Kidney (tissue), 14 donors: ENCODE results near the gene ACAA2. TPM values are rescaled to one million over a fixed set of nuclear protein-coding genes. Genes with fewer than 3 reads are reported as not detected.

Experiments
- DNase-seq, 5 donors: peaks; one replicate each; pipeline ENCODE4 v3.0.0-alpha.2; 2013 to 2020
- FAIRE-seq: peaks from 2 replicates; lab custom pipeline; 2012; peaks lifted over from hg19 to GRCh38; lab: Jason Lieb, UNC
- H3K27ac ChIP-seq, 2 donors: one replicate each; pipeline ENCODE4 v1.7.0; 2013; ENCODE audit warnings: low read depth in 2 of 2, low read length in 2 of 2, inconsistent platforms in 1 of 2
- H3K27me3 ChIP-seq: one replicate; pipeline ENCODE4 v1.7.1; 2013; ENCODE audit warnings: low read length, inconsistent platforms; ENCODE audit not compliant: control insufficient read depth, insufficient read depth
- H3K36me3 ChIP-seq, 3 donors: one replicate each; pipeline versions ENCODE4 v1.7.0 to v1.7.1; 2013; ENCODE audit warnings: low read length in 3 of 3, control low read depth in 1 of 3, inconsistent platforms in 1 of 3; ENCODE audit not compliant: insufficient read depth in 3 of 3, control insufficient read depth in 2 of 3
- H3K4me1 ChIP-seq, 3 donors: one replicate each; pipeline versions ENCODE4 v1.7.0 to v1.7.1; 2013; ENCODE audit warnings: low read length in 3 of 3, inconsistent platforms in 1 of 3, low read depth in 1 of 3; ENCODE audit not compliant: control insufficient read depth in 2 of 3, insufficient read depth in 2 of 3
- H3K4me3 ChIP-seq, 3 donors: one replicate each; pipeline versions ENCODE4 v1.7.0 to v1.8.1; 2013; ENCODE audit warnings: low read length in 3 of 3, control low read depth in 1 of 3, inconsistent platforms in 1 of 3
- H3K9ac ChIP-seq, 3 donors: one replicate each; pipeline versions ENCODE4 v1.7.0 to v1.7.1; 2013; ENCODE audit warnings: low read length in 3 of 3, control low read depth in 1 of 3, inconsistent platforms in 1 of 3
- H3K9me3 ChIP-seq, 3 donors: one replicate each; pipeline versions ENCODE4 v1.7.0 to v1.7.1; 2013; ENCODE audit warnings: low read length in 3 of 3, control low read depth in 1 of 3, inconsistent platforms in 1 of 3; ENCODE audit not compliant: control insufficient read depth in 2 of 3, insufficient read depth in 1 of 3
- CTCF ChIP-seq: IDR thresholded peaks from 3 replicates; pipeline ENCODE4 v1.5.1; 2012; ENCODE audit warnings: mild to moderate bottlenecking, moderate library complexity, borderline replicate concordance; ENCODE audit not compliant: insufficient read depth; ENCODE audit errors: extremely low read depth
- intact Hi-C: fragments of 100-400 bp; cut with DNase I; formaldehyde crosslinking; loops from one replicate; pipeline ENCODE4 v1.11.1; 2022
- polyA plus RNA-seq: library from polyadenylated mRNA; stranded (reverse); fragments of 350-450 nt; fragmentation: Illumina TruSeq; extraction: RNeasy Lipid Tissue Mini Kit (QIAGEN cat#74804); gene quantifications from one replicate; pipeline ENCODE4 v1.2.3, GENCODE V29; 2014; ENCODE audit warnings: low read depth, low replicate concordance; ENCODE audit not compliant: insufficient read depth
- total RNA-seq: library from RNA; stranded (reverse); fragmentation: NEBNext Ultra II Directional; extraction: Animal tissue kit (Norgen Biotek cat#: 25700); gene quantifications from one replicate; pipeline ENCODE4 v1.2.1, GENCODE V29; 2021
- donor health status: control.
- donor health status: control.
- donor health status: control.
- donor health status: control.
- donor health status: control.
- donor health status: DM: yes; HTN: yes; CAD: no.
- donor health status: Normal renal cell carcinoma (clear cell type).

ACAA2 gene
- total and polyA plus RNA-seq, 2 donors from 2014 or later, result 115 to 566 TPM

GRCh38 chr18:49849331-49850217 is 36.2 kb upstream of the ACAA2 start:
- TF ChIP-seq CTCF, result peak; percentile 8
- peak; percentile 62 to 96 (median 73) for DNase-seq
- H3K4me1 ChIP-seq, result no peaks in the 10 kb centered on the region
- H3K27me3 ChIP-seq, result no peaks in the 10 kb centered on the region
- no peak overlapping the region for H3K27ac ChIP-seq
- no peaks in the 10 kb centered on the region for H3K9me3 ChIP-seq
- intact Hi-C loops, result no loop called here
- FAIRE-seq, result peak; percentile 19
- no peak overlapping the region for H3K4me3 ChIP-seq
- no peaks in the 10 kb centered on the region for H3K36me3 ChIP-seq
- no peak overlapping the region for H3K9ac ChIP-seq

GRCh38 chr18:49848115-49848514 is 34.8 kb upstream of the ACAA2 start:
- TF ChIP-seq CTCF, result no peak
- DNase-seq (no peak), FAIRE-seq (no peak)
- Histone ChIP-seq H3K9ac (no peak overlapping the region), H3K9me3 (no peaks in the 10 kb centered on the region), H3K27me3 (no peaks in the 10 kb centered on the region), H3K36me3 (no peaks in the 10 kb centered on the region), H3K4me1 (no peaks in the 10 kb centered on the region), H3K4me3 (no peak overlapping the region), H3K27ac (no peak overlapping the region)
- intact Hi-C loops, result no loop called here

GRCh38 chr18:49847524-49847923 is 34.2 kb upstream of the ACAA2 start:
- no peaks in the 10 kb centered on the region for H3K36me3 ChIP-seq
- intact Hi-C loops, result no loop called here
- H3K9me3 ChIP-seq, result no peaks in the 10 kb centered on the region
- H3K4me3 ChIP-seq, result no peak overlapping the region
- FAIRE-seq (no peak), DNase-seq (no peak)
- H3K27ac ChIP-seq, result no peak overlapping the region
- H3K4me1 ChIP-seq, result no peaks in the 10 kb centered on the region
- H3K9ac ChIP-seq, result no peak overlapping the region
- H3K27me3 ChIP-seq, result no peaks in the 10 kb centered on the region
- TF ChIP-seq CTCF, result no peak
